Activated CD4-positive, alpha-beta T cell treated with anti-CD3 and anti-CD28 coated beads, Interleukin-2, Interleukin-6, amounts not matched to agents 100 ng/mL and 50 ng/mL, durations not matched to agents 16 hours and 8 hours (primary cell): ENCODE results near the gene ZDHHC14.
"Not testable (repeated sequence)": the region's sequence is repeated elsewhere in the genome, so short reads cannot be mapped to it uniquely, and the experiment has no call there.

Source experiments
- DNase-seq: peaks from one replicate; pipeline ENCODE4 v3.0.0-alpha.2; 2020

The ZDHHC14 gene

DNA sequence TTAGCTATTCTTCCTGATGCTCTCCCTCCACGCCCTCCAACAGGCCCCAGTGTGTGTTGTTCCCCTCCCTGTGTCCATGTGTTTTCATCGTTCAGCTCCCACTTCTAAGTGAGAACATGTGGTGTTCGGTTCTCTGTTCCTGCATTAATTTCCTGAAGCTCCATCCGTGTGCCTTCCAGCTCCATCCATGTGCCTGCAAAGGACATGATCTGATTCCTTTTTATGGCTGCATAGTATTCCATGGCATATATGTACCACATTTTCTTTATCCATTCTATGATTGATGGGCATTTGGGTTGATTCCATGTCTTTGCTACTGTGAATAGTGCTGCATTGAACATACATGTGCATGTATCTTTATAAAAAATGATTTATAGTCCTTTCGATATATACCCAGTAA is 27.4 kb downstream of the ZDHHC14 start:
- DNase-seq, result not testable (repeated sequence)

DNA sequence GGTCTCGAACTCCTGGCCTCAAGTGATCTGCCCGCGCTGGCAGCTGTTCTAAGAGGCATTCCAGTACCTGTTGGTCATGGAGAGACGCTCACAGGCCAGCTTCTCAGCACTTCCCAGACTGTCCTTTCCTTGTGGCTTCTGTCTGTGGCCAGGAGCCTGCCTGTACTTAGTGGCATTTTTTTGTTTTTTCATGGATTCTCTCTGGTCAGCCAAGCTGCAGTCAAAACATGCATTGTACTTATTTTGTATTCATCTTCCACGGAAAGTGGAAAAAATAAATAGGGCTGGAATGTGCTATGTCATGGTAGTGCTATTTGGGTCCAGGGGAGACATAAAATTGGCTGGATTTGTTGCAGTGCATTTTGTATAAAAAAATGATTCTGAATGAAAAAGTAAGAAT is 29.1 kb downstream of the ZDHHC14 start:
- DNase-seq, result no peak

DNA sequence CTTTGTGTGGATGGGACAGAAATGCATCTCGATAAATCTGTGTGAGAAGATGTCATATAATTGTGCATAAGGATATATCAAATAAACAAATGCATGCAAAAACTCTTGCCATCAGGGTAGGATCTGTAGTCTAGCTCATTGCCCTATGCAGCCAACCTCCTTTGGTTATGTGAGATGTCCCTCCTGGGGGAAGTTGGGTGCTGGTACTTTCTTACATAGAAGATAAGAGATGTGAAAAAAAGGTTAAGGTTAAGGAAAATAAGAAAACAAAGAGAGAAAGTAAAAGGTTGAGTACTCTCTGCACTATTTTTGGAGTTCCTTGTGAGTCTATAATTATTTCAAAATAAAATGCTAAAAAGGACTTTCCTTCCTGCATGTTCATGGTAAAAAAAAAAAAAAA is 30.4 kb downstream of the ZDHHC14 start:
- no peak for DNase-seq

GRCh38 chr6:157412791-157413190 is 31.8 kb downstream of the ZDHHC14 start:
- no peak for DNase-seq

GRCh38 chr6:157420497-157420896 is 39.5 kb downstream of the ZDHHC14 start:
- peak; percentile 3 for DNase-seq

DNA sequence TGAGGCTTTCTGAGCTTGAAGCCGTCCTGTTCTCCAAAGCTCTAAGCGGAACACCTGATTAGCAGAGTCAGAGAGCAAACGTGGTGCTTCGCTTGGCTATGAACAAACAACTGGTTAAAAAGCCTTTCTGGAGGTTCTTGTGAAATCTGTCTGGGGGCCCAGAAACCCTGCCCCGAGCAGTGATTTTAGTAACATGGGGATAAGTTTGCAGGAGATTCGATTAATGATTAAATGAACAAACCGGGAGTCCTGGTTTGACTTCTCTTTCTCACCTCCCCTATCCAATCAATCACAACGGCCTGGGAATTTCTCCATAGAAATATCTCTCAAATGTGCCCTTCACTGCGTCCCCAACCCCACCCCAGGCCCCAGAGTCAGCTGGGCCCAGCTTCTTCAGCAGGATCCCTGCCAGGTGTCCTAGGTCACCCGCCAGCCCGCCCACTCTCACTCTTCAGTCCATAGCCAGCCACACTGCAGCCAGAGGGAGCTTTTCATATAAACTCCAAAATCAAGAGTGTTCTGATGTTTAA is 43.6 kb downstream of the ZDHHC14 start:
- no peak for DNase-seq

DNA sequence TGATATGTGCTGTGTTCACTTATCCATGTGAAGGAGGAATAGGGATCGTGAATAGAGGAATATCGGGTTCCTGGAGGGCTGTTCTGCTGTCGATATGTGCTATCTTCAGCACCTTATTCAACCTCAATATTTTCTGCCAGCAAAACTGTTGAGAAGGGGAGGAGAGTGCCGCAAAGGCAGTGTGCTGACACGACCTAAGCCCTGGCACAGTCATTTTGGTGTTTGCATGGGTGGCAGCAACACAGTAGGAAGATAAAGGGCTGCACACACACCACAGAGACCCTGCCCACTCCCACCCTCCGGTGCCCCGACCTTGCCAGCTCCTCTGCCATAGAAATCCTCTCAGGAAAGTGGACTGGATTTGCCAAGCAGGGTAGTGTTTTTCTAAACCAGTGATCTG is 47.0 kb downstream of the ZDHHC14 start:
- peak; percentile 10 for DNase-seq

DNA sequence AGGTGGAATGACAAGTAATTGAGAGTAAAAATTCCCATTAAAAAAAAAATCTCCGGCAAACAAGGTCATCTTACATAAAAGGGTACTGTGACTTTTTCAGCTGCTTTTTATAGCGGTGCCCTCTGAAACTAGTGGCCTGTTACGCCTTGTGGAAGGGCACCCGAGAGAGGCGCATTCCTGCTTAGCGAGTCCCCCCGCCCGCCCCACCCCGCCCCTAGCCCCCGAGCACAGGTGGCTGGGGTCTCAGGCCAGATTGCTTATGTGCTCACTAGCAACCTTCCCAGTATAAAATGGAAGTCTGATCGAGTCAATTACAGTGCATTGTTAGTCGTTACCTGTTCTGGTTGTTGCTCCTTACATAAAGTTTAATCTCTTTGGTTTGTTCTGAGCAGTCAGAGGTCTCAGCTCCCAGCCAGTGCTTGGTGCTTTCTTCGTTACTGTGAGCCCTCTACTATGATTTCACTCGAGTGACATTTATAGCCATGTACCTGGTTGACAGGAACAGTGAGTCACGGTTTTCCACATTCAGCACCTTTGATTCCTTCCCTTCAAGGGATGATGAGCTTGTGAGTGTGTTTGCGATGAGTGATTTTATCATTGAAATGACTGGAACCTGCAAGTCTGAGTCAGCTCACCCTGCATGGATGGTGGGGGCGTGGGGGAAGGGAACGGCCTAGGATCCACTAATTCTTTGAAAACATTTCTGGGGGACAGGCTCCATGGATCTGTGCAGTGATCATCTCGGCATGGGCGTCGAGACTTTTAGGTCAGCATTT is 47.6 kb downstream of the ZDHHC14 start:
- peak; percentile 72 for DNase-seq

- peak; percentile 4 for DNase-seq
Observed at GRCh38 chr6:157429248-157429647, 48.3 kb downstream of the ZDHHC14 start.

GRCh38 chr6:157430834-157431233 is 49.8 kb downstream of the ZDHHC14 start:
- DNase-seq, result peak; percentile 44

- DNase-seq, result no peak
Observed at GRCh38 chr6:157432231-157432891, 51.4 kb downstream of the ZDHHC14 start.

GRCh38 chr6:157432892-157433265 is 51.9 kb downstream of the ZDHHC14 start:
- DNase-seq, result no peak

- DNase-seq, result no peak
Observed at GRCh38 chr6:157433678-157434081, 52.7 kb downstream of the ZDHHC14 start.

- DNase-seq, result no peak
Observed at GRCh38 chr6:157434349-157435033, 53.5 kb downstream of the ZDHHC14 start.

DNA sequence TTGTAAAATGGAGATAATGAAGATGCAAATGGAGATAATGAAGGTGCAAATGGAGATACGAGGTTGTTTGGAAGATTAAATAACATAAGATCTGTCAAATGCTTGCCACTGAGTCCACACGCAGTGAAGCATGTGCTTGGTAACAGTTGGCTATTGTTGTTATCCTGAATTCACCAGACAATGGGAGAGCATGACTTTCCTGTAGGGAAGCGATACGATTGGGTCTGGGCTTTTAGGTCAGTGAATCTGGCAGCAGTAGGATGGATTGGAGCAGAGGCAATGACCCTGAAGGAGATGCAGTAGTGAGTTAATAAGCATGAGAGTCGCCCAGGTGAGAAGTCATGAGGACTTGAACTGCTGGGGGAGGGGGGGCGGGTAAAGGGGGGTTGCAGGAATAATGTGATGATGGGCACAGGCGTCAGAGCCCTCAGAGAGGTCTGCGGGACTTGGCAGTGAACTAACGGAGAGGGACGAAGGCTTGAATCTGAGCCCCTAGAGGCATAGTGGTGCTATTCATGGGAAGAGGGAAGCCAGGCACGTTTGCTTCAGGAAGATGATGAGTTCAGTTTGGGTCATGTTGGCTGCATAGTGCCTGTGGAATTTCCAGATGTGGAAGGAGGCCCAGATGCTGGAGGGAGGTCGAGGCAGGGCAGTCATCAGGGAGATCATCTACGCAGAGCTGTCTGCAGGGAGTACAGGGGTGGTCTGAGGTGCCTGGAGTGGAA is 55.4 kb downstream of the ZDHHC14 start:
- DNase-seq, result no peak

GRCh38 chr6:157436944-157437336 is 56.0 kb downstream of the ZDHHC14 start:
- DNase-seq, result no peak

DNA sequence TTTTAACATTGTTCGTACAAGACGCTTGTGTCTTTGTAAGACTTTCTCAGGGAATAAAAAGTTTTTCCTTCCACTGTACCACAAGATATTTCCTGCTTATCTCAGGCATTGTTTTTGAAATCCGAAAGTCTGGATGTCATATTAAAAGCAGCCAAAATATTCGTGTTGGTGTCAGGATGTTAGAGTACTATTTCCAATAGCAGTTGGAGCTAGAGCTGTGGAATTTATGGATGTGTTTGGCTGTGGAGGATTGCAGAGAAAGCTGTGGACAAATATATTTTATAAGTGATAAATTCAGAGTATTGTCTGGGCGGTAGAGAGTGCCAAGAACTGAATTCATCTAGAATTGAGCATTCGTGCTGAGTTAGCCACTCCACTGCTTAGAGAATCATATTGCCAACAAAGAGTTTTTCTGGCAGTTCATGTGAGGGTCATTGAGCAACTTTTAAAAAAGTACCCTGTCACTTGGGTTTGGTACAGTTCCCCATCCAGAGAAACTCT is 57.7 kb downstream of the ZDHHC14 start:
- no peak for DNase-seq

DNA sequence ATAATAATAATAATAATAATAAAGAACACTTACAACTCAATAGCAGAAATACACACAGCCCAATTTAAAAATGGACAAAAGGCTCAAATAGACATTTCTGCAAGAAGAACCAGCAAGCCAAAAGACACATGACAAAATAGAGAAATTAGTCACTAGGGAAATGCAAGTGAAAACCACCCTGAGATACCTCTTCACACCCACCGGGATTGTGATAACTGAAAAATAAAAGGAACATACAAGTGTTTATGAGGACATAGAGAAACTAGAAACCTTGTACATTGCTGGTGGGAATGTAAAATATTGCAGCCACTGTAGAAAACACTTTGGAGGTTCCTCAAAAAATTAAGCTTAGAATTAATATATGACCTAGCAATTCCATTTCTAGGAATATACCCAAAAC is 59.2 kb downstream of the ZDHHC14 start:
- DNase-seq, result no peak

- no peak for DNase-seq
Observed at GRCh38 chr6:157442291-157442690, 61.3 kb downstream of the ZDHHC14 start.

- DNase-seq, result peak; percentile 76
Observed at GRCh38 chr6:157443066-157443800, 62.2 kb downstream of the ZDHHC14 start.

- no peak for DNase-seq
Observed at GRCh38 chr6:157445277-157446009, 64.5 kb downstream of the ZDHHC14 start.
